Activated naive CD8-positive, alpha-beta T cell treated with anti-CD3 and anti-CD28 coated beads for 36 hours (primary cell): ENCODE measurements around the gene CIDEB. TPM values are rescaled to one million over a fixed set of nuclear protein-coding genes. Genes with fewer than 3 reads are reported as not detected.

ENCODE experiments used
- total RNA-seq, 2 experiments: library from RNA; stranded (reverse); gene quantifications; one replicate each; pipeline ENCODE4 v1.2.3, GENCODE V29; 2021

Gene CIDEB
- total RNA-seq, 2 experiments from 2014 or later, result 6.0 to 6.7 TPM

Other genes starting within 250 kb of the CIDEB start
- gene CPNE6, start 236.4 kb downstream of the CIDEB start, total RNA-seq, result not detected
- gene PCK2, start 213.7 kb downstream of the CIDEB start, total RNA-seq, result 100 to 1,000 TPM; 110 TPM
- gene DCAF11, start 193.2 kb downstream of the CIDEB start, total RNA-seq, result 10 to 100 TPM; 56.0 to 56.7 TPM
- 1 to 10 TPM; 1.8 to 2.6 TPM for gene NRL, start 193.0 kb downstream of the CIDEB start, total RNA-seq
- under 1 TPM in 1 of 2 experiments, not detected in 1; 0.29 TPM for gene FITM1, start 177.3 kb downstream of the CIDEB start, total RNA-seq
- 100 to 1,000 TPM; 476 to 479 TPM for gene PSME1, start 171.8 kb downstream of the CIDEB start, total RNA-seq
- gene EMC9, start 166.4 kb downstream of the CIDEB start, total RNA-seq, result 10 to 100 TPM; 39.1 to 40.1 TPM
- gene PSME2, start 161.4 kb downstream of the CIDEB start, total RNA-seq, result 100 to 1,000 TPM; 541 to 558 TPM
- 10 to 100 TPM; 82.2 to 86.5 TPM for gene RNF31, start 160.5 kb downstream of the CIDEB start, total RNA-seq
- 100 to 1,000 TPM; 133 to 136 TPM for gene IRF9, start 146.7 kb downstream of the CIDEB start, total RNA-seq
- 10 to 100 TPM; 28.9 to 29.2 TPM for gene REC8, start 135.9 kb downstream of the CIDEB start, total RNA-seq
- gene IPO4, start 119.2 kb downstream of the CIDEB start, total RNA-seq, result 100 to 1,000 TPM; 152 to 161 TPM
- gene TM9SF1, start 112.5 kb downstream of the CIDEB start, total RNA-seq, result 10 to 100 TPM; 20.7 to 22.5 TPM
- not detected for gene TSSK4, start 102.3 kb downstream of the CIDEB start, total RNA-seq
- gene CHMP4A, start 94.5 kb downstream of the CIDEB start, total RNA-seq, result 10 to 100 TPM; 54.4 to 58.9 TPM
- gene MDP1, start 91.9 kb downstream of the CIDEB start, total RNA-seq, result 10 to 100 TPM; 19.4 to 20.9 TPM
- 100 to 1,000 TPM; 194 to 201 TPM for gene NEDD8, start 75.6 kb downstream of the CIDEB start, total RNA-seq
- 10 to 100 TPM; 44.5 to 48.4 TPM for gene GMPR2, start 75.0 kb downstream of the CIDEB start, total RNA-seq
- 10 to 100 TPM; 68.2 to 71.1 TPM for gene TINF2, start 65.4 kb downstream of the CIDEB start, total RNA-seq
- gene TGM1, start 44.8 kb downstream of the CIDEB start, total RNA-seq, result 1 to 10 TPM; 2.6 to 3.3 TPM
- gene RABGGTA, start 36.4 kb downstream of the CIDEB start, total RNA-seq, result 10 to 100 TPM; 34.5 to 36.1 TPM
- gene DHRS1, start 8.2 kb downstream of the CIDEB start, total RNA-seq, result 1 to 10 TPM; 7.4 to 8.6 TPM
- 10 to 100 TPM; 40.9 to 45.0 TPM for gene NOP9, start 8.1 kb downstream of the CIDEB start, total RNA-seq
- gene LTB4R2, start 2.2 kb upstream of the CIDEB start, total RNA-seq, result 10 to 100 TPM; 11.5 TPM
- gene LTB4R, start 3.5 kb upstream of the CIDEB start, total RNA-seq, result 10 to 100 TPM in 1 of 2 experiments, 1 to 10 TPM in 1; 9.3 to 10.3 TPM
- 1 to 10 TPM in 1 of 2 experiments, under 1 TPM in 1; 0.70 to 1.0 TPM for gene ADCY4, start 27.1 kb upstream of the CIDEB start, total RNA-seq
- 1 to 10 TPM; 5.4 to 6.3 TPM for gene RIPK3, start 32.0 kb upstream of the CIDEB start, total RNA-seq
- gene NFATC4, start 60.2 kb upstream of the CIDEB start, total RNA-seq, result 1 to 10 TPM in 1 of 2 experiments, under 1 TPM in 1; 0.54 to 1.1 TPM
- under 1 TPM; 0.08 to 0.10 TPM for gene NYNRIN, start 91.0 kb upstream of the CIDEB start, total RNA-seq
- 1 to 10 TPM; 5.5 to 6.4 TPM for gene CBLN3, start 121.7 kb upstream of the CIDEB start, total RNA-seq
- 10 to 100 TPM; 47.3 to 48.7 TPM for gene KHNYN, start 122.0 kb upstream of the CIDEB start, total RNA-seq
- 10 to 100 TPM; 57.8 to 59.0 TPM for gene SDR39U1, start 134.8 kb upstream of the CIDEB start, total RNA-seq
- gene CMA1, start 200.3 kb upstream of the CIDEB start, total RNA-seq, result under 1 TPM; 0.25 to 0.50 TPM